ENCODE data around the gene CACNA2D1.
"Not testable (repeated sequence)": the region's sequence is repeated elsewhere in the genome, so short reads cannot be mapped to it uniquely, and the experiment has no call there.

The CACNA2D1 gene

DNA sequence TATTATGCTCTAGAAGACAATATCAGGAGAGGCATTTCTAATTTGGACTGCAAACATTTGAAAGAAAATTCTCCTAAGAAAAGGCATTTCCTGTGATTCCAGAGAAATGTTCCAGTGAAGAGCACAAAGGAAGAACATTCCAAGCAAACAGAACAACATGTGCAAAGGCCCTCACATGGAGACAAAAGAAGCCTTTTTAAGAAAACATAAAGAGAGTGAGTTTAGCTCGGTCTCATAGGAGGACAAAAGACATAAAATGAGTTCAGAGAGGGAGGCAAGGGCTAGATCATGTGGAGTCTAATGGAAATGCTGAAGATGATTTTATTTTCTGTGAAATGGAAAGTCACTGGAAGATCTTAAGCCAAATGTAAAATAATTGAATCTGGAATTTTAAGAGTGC is 404.0 kb downstream of the CACNA2D1 start:
- DNase-seq (ENCODE audit: low spot score): no peak

DNA sequence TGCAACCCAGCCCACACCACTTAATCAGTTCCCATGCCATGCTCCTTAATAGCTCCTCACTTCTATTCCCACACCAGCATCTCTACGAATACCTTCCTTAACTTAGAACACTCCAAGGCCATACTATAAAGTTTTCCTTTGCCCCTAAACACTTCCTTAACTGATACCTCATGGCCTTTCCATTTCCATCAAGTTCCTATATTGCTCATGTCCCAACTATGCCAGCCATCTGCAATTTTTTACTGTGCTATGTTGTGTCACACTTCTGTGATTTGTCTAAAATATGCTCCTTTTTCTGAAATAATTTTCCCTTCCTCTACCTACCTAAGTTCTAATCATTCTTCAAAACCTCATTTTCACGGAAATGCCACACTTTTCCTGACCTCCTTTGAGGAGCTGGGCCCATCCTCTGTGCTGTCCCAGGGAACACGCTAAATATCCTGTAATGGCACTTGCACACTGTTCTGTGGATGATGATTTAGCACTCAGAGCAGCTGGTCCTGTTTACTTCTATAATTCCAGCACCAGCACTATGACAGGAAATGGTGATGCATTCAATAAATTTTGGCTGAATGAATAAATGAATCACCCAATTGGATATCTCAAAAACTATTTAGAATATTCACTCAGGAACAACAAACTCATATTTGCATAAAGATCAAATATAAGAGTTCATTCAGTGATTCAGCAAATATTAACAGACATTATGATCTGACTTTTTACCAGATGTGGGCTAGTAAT is 407.3 kb downstream of the CACNA2D1 start:
- no peak for DNase-seq (ENCODE audit: low spot score)

DNA sequence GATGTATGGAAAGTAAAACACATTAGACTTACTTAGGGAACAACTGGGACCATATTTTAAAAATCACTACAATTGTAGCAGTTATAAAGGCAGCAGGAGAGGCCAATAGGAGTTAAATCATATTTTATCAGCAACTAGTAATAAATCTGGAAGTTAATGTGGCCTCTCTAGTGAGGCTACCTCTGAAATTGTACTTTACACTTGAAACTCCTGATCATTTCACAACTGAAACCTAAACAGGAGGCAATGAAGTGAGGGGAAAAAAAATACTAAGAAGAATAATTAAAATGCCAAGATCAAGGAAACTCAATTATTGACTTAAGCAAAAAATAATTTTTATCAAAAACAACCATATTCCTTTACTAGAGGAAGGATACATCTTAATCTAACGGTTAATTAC is 408.1 kb downstream of the CACNA2D1 start:
- no peak for DNase-seq (ENCODE audit: low spot score)

DNA sequence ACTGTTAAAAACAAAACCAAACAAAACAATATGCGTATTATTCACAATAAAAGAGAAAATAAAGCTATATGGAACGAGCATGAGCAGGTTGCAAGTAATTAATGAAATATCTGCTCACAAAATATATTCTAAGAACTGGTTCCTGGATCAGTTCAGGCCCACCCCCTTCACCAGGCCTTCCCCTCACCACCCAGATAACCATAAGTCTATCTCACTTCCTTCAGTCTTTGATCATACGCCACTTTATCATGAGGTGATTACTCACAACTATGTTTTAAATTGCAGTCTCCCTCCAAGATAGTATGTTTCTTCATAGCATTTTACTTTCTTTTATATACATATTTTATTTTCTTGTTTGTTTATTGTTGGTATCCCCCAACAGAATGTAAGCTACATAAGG is 410.7 kb downstream of the CACNA2D1 start:
- no peak for DNase-seq (ENCODE audit: low spot score)

DNA sequence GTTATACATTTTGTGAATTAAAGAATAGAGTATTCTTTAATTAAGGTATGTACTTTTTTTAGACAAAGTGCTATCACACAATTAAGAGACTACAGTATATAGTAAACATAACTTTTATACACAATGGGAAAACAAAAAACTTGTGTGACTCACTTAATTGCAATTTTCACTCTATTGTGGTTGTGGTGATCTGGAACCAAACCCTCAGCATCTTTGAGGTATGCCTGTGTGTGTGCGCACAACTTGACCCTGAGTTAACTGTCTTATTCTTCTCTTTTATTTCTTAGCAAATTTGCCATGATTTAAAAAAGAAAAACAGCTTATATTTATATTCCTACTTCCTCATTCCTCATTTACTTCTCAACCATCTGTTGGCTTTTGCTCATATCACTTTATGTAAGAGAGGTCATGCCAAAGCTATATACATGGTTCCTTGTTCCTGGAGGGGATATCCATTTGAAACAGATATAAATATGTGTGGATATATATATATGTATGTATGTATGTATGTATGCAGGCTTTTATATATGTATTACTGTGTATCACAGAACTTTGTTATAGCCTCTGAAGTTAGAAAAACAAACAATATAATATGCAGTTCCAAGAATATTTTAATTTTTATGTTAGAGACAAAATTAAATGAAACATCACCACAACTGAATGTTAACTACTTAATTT is 414.2 kb downstream of the CACNA2D1 start:
- DNase-seq (ENCODE audit: low spot score): no peak

DNA sequence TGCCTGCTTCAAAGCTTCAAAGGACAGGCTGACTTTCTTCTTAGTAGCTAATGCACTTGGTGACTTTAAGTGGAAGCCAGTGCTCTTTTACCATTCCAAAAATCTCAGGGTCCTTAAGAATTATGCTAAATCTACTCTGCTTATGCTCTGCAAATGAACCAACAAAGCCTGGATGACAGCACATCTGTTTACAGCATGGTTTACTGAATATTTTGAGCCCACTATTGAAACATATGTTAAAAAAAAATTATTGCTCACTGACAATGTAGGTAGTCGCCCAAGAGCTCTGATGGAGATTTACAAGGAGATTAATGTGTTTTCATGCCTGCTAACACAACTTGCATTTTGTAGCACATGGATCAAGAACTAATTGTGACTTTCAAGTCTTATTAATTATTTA is 415.5 kb downstream of the CACNA2D1 start:
- DNase-seq (ENCODE audit: low spot score): no peak

DNA sequence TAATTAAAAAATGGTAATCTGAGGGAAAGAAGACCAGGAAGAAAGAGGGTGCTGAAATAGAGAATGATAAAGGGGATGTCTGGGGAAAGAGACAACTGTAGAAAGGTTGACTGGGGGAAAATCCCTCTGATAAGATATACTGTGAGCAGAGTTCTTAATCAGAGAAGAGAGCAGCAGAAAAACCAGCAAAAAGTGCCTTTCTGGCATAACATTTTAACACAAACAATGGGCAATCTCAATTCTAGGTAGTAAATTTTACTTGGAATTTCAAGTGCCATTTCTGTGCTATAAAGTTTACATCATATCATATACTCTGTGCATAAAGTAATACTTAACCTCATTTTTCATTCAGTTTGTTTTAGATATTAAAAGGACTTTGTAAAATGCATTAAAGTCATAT is 421.9 kb downstream of the CACNA2D1 start:
- DNase-seq (ENCODE audit: low spot score): no peak

DNA sequence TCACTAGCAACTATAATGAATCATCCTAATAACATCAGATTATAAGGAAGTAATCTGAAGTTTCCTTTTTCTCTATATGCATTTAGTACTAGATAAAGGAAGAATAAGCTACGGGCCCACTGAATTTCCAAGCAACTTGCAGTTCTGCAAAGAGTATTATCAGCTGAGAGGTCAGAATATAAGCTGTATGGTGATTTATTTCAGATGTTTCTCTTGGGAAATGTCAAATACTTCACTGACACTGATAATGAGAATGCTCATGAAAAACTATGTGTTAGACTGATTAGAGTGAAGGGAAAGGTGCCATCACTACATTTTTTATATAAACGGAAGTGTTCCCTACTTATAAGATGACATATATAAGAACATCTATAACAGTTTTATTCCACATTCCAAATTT is 422.5 kb downstream of the CACNA2D1 start:
- DNase-seq (ENCODE audit: low spot score): no peak

DNA sequence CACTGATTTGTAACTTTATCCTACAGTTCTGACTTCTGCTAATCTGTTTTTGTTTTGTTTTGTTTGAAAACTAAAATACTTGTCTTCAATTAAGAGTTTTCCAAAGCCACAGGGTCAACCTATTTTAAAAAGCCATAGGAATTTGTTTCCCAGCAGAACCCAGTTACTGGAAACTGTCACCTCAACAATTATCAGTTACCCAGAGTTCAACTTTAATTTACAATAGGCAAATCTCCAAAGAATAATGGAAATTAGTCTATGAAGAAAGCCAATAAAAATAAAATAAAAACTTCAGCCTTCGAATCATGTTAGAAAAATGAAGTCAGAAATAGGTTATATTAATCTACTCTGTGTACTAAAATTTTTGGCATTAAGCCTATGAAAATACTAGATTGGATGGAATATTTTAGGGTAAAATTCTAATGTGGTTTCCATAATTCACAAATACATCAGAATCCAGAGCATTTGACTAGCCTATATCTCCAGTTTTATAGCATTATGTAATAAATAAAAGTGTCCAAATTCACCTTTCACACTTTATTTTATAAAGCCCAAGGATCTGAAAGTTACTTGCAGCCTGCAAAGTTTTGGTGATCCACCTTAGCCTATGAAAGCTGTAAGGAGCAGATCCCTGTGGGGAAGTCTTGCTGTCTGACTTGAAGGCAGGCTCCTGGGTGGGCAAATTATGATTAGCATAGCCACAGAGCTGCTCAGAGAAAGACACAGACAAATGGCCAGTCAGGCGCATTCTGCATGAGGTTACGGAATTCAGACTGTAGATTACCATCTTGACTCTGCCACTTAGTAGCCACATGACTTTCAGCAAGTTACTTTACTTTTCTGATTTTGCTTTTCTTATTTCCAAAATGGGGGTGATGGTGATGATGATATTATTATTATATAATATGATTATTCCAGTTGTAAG is 423.8 kb downstream of the CACNA2D1 start:
- no peak for DNase-seq (ENCODE audit: low spot score)

DNA sequence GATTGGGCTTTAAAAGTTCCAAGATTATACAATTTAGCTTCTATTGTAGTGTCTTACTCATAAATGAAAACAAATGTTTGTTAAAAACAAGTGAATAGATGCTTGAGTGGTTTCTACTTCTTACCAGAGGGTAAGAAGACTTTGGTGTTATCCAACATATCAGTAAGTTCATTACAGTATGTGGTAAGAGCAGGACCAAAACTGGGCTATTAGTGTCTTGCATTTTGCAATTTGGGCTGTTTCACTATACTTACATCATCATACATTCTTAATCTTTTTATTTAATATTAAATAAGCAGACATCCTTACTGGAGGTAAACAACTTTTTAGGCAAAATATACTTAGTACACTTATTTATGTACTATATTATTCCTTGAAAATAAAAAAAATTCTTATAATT is 425.4 kb downstream of the CACNA2D1 start:
- no peak for DNase-seq (ENCODE audit: low spot score)

DNA sequence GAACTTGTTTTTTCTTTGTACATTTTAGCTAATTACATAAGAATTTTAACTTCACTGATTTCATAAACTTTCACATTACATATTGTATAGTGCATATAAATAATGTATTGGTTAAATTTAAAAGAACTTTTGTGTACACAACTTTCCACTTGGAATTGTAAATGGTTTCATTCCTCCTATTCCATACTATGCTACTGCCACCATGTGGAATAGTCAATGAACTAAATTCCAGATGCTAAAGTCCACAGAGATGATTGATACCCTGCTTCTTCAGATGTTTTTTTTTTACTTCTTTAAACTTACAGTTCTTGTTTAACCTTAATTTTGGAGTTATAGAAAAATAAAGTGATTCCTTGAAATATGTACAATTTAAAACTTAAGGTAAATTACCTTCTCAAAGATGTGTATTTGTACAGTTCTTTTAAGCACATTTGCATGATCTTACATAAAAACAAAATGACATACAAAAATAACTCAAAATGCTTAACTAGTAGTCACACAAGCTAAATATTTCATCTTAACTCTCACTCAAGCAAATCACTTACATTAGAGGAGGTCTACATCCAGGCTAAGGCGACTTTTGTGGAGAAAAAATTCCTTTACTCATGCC is 426.1 kb downstream of the CACNA2D1 start:
- DNase-seq (ENCODE audit: low spot score): no peak

DNA sequence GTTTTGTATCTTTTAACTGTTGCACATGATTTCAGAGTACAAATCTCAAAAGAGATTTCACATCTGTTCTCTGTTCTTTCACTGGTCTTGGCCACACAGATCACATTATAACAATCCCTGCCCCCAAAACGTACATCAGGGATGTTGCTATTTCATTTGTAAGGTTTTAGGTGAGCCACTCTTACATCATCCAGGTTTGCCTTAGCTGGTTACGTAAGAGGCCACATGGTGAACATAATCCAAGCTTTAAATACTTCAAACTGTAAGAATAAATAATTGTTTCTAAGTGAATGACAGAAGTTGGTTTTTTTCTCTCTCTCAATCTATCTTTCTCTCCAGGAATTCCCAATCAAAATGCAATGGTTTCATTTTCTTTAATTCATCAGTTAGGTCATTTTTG is 427.8 kb downstream of the CACNA2D1 start:
- DNase-seq (ENCODE audit: low spot score): no peak

DNA sequence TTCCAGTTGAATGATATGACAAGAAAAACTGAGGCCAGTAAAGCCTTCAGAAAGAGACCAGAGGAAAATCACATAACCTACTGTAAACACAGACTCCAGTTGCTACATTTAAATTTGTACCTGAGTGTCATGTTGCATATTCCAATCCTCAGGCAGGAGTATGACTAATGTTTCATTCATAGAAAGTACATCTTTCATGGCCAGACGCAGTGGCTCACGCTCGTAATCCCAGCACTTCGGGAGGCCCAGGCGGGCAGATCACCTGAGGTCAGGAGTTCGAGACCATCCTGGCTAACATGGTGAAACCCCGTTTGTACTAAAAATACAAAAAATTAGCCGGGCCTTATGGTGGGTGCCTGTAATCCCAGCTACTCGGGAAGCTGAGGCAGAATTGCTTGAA is 429.0 kb downstream of the CACNA2D1 start:
- not testable (repeated sequence) for DNase-seq (ENCODE audit: low spot score)

DNA sequence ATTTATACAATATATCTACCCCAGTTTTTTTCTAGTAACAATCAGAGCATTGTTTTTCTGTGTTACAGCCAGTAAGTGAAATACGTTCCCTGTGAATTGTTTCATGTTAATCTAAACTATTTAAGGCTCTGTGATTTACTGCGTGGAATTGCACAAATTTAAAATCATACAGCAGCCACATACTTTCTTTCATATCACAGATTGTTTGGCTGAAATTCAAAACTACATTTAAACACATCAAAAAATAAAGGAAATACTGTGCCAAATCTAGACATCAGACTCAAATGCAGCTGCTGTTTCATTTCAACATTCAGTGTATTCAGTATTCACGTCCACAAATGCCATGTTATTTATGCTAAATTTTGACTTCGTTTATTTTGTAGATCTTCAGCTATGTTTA is 431.1 kb downstream of the CACNA2D1 start:
- DNase-seq (ENCODE audit: low spot score): no peak

DNA sequence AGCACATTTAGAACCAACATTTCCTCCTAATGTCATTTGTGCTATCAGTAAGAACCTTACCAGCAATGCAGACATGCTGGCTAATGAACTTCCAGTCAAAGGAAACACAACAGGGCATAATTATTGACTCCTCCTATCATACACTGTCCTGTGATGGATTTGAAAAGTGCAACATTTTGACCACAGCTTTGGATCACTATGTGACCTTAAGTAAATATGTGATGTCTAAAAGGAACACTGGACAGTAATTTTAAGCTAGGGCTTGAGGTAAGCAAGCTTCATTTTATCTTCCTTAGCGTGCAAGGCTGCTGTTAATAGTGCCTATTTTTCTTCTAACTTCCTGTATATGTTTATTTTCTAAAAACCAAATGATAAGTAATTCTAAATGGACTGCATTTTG is 433.2 kb downstream of the CACNA2D1 start:
- no peak for DNase-seq (ENCODE audit: low spot score)

DNA sequence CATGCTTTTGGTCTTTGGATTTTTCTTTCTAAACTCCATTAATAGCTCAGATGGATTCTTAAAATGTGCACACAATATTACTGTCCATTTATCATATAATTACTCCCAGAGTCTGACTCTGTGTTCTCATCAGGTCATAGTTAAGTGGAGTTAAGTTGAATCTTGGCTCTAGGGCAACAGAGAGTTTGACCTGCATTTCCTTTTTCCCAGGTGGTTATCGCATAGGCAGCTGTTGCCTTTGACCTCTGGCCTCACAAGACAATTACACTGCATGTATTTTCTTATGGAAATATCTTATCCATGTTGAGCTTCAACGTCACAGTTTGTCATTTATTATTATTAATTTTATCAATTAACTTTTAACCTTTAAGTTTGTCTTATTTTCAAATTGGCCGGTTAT is 436.3 kb downstream of the CACNA2D1 start:
- no peak for DNase-seq (ENCODE audit: low spot score)

DNA sequence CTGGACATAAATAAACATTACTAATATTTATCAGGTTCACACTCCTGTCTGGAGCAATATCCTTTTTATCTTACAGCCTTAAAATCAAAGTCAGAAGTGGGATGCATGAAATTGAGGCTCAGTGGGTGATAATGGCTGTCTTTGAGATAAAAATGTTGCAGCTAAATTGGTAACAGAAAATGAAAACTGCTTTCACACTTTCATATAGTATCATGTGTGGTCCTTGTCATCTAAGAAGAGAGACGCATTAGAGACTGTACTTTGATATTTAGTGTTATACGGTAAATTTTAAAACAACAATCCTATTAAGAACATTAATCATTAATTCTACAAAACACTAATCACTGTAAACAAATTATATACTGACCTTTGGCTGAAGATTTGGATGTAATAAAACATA is 438.5 kb downstream of the CACNA2D1 start:
- DNase-seq (ENCODE audit: low spot score): no peak

DNA sequence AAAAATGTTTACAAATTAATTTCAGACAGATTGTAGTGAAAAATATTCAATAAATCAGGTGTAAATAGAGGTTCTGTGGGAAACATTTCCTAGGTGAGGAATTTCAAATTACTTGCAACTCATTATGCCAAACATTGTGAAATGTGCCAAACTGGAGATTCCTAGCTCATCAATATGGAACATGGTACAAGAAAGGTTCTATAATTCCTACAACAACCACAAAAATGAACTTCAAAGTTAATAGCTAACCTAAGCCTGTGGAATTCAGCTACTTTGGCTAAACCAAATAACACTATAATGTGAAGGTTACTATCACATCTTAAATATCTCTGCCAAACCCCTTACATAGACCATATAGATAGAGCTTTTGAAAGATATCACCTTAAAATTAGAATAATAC is 450.4 kb downstream of the CACNA2D1 start:
- DNase-seq (ENCODE audit: low spot score): no peak

DNA sequence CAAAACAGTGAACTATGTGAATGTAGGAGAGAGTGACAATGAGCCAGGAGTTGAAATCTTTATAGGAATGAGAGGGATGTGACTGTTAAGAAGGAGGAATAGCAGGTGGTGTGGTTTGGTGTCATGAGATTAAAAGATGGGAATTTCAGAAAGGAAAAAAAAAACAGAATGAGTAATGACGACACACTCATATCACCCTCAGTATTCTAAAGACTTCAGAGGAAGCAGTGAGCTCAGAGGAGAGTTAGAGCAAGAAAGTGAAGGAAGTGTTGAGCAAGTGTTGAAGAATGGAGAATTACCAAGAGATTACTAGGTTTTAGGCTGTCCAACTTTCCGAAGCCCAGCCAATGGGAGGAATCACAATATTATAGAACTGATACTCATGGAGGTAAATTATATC is 453.2 kb downstream of the CACNA2D1 start:
- DNase-seq (ENCODE audit: low spot score): no peak

DNA sequence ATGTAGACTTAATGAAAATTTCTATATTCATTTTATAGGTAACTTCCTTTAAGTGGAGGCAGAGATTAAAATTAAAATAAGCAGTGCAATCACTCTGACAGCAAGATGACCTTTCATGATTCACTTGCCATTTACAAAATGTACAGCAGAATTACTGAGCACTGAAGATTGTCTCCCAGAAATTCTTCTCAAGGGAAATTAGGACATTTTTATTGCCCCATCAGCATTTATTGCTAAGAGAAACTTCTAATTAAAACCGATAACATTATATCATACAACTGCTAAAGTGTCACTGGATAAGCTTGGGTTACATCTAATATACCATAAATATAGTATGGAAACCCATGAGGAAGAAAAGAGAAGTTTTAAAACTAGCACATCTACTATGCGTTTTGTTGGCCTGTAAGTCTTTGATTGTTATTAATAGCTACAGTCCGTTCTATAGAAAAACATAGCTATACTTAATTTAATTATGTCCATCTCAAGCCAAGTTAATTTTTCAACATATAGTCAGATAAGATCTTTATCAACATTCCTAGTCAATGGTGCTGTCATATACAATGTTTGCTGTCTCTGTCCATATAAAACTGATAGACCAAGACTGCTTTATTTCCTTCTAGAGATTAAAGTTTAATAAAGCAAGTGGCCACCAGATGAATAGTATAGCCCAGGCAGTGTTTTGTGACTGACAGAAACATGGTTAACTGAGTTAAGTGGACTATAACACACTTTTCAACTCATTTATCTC is 456.7 kb downstream of the CACNA2D1 start:
- DNase-seq (ENCODE audit: low spot score): no peak

DNA sequence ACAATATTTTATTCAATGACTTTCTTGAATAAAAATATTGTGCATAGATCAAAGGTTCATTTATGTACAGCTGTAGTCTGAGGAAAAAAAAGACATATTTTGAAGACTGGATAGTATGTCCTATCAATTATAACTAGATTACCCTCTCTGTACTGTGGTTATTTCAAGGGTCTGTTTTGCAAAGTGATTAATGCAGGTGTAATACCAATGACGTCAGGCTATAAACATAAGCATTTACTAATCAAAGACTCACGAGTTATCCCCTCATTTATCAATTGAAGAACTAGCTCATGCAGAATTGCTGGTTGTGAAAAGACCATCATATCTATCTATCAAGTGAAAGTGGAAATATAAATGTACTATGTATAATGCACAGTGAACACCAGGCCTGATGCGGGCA is 460.2 kb downstream of the CACNA2D1 start:
- no peak for DNase-seq (ENCODE audit: low spot score)

DNA sequence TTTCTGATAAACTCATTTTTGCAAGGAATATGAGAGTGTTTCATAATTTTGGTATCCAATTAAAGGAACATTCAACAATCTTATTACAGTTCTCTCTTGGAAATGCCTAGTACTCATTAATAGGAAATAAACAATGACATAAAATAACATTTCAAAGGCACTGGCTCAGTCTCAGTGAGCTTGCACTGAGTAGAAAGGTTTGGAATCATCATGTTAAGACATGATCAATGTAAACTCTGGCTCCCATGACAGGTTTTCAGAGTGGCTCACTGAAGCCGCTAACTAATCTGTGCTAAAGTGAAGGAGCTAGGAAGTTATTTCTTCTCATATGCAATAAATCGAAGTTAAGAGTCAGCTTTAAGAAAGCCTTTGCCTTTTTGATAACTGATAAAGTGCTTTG is 470.5 kb downstream of the CACNA2D1 start:
- no peak for DNase-seq (ENCODE audit: low spot score)

Data from activated CD4-positive, alpha-beta T cell treated with anti-CD3 and anti-CD28 coated beads, Interleukin-2, Interleukin-4, amounts not matched to agents 100 ng/mL and 50 ng/mL, durations not matched to agents 16 hours and 8 hours (primary cell).